Measurements from ENCODE around the gene GALNTL6.

The GALNTL6 gene

DNA sequence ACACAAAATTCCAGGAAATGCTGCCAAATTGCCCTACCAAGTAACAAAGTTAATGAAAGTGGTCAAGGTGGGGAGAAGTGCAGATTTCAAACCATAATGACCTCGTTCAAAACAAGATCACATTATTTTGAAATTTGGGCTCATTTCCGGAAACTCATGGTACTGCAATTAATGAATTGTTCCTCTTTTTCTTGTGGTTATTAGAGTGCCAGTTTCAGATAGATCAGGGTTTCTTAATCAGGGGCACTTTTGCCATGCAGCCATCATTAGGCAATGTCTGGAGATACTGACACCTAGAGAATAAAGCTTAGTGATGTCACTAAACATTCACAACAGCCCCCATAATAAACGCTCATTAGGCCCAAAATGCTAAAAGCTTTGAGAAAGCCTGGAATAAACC, 973.9 kb downstream of the GALNTL6 start:
- Histone ChIP-seq H3K9me3 (ENCODE audit: insufficient read depth, low read length) (no peaks in the 10 kb centered on the region), H3K4me2 (ENCODE audit: low read depth, low read length, poor library complexity, severe bottlenecking) (no peak overlapping the region), H2AFZ (ENCODE audit: low read depth, low read length, severe bottlenecking) (no peak overlapping the region), H3K27ac (ENCODE audit: low read depth, low read length) (no peak overlapping the region), H3K79me2 (ENCODE audit: insufficient read depth, low read length) (no peaks in the 10 kb centered on the region), H3K4me3 (ENCODE audit: insufficient read depth, low read length, poor library complexity, severe bottlenecking) (no peak overlapping the region), H3K36me3 (ENCODE audit: low read length) (no peaks in the 10 kb centered on the region), H4K20me1 (ENCODE audit: low read depth, low read length) (peaks cover 6% of the 10 kb centered on the region; the same call in 1 of the 2 replicates), H3F3A (ENCODE audit: insufficient read depth) (no peaks in the 10 kb centered on the region), H3K9me2 (replicated peaks; ENCODE audit: insufficient read depth, low read length) (no peaks in the 10 kb centered on the region), H3K27me3 (ENCODE audit: low read length) (no peaks in the 10 kb centered on the region), H3K9ac (ENCODE audit: low read length) (no peak overlapping the region)
- TF ChIP-seq EZH2phosphoT487 (conservative IDR thresholded peaks at IDR 0.05; ENCODE audit: low read length): no peak
- TF ChIP-seq, protein P1, sequence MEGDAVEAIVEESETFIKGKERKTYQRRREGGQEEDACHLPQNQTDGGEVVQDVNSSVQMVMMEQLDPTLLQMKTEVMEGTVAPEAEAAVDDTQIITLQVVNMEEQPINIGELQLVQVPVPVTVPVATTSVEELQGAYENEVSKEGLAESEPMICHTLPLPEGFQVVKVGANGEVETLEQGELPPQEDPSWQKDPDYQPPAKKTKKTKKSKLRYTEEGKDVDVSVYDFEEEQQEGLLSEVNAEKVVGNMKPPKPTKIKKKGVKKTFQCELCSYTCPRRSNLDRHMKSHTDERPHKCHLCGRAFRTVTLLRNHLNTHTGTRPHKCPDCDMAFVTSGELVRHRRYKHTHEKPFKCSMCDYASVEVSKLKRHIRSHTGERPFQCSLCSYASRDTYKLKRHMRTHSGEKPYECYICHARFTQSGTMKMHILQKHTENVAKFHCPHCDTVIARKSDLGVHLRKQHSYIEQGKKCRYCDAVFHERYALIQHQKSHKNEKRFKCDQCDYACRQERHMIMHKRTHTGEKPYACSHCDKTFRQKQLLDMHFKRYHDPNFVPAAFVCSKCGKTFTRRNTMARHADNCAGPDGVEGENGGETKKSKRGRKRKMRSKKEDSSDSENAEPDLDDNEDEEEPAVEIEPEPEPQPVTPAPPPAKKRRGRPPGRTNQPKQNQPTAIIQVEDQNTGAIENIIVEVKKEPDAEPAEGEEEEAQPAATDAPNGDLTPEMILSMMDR (IDR thresholded peaks at IDR 0.05; ENCODE audit: insufficient read depth, low read length, poor library complexity, severe bottlenecking): no peak

DNA sequence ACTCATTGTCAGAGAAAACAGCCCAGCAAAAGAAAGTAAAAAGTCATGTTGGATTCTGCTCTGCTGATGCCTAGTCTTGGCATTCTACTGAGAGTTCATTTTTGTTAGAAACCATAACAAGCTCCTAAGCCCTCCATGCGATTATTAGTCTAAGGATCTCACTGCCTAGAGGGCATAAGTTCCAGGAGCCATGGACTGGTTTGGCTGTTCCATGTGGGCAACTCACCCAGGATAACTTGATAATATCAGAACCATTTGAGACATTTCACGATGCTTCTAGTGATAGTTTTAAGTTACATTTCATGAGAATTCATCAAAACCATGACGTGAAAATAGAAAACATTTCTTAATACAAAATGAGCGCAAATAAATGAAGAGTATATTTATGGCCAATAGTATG, 978.6 kb downstream of the GALNTL6 start:
- Histone ChIP-seq H3K9ac (ENCODE audit: low read length) (no peak overlapping the region), H3K9me3 (ENCODE audit: insufficient read depth, low read length) (no peaks in the 10 kb centered on the region), H3K79me2 (ENCODE audit: insufficient read depth, low read length) (no peaks in the 10 kb centered on the region), H3K4me3 (ENCODE audit: insufficient read depth, low read length, poor library complexity, severe bottlenecking) (no peak overlapping the region), H2AFZ (ENCODE audit: low read depth, low read length, severe bottlenecking) (no peak overlapping the region), H3K4me2 (ENCODE audit: low read depth, low read length, poor library complexity, severe bottlenecking) (no peak overlapping the region), H3F3A (ENCODE audit: insufficient read depth) (no peaks in the 10 kb centered on the region), H3K27me3 (ENCODE audit: low read length) (no peaks in the 10 kb centered on the region), H3K36me3 (ENCODE audit: low read length) (no peaks in the 10 kb centered on the region), H4K20me1 (ENCODE audit: low read depth, low read length) (no peaks in the 10 kb centered on the region), H3K27ac (ENCODE audit: low read depth, low read length) (no peak overlapping the region), H3K9me2 (replicated peaks; ENCODE audit: insufficient read depth, low read length) (no peaks in the 10 kb centered on the region)
- TF ChIP-seq EZH2phosphoT487 (conservative IDR thresholded peaks at IDR 0.05; ENCODE audit: low read length): no peak
- TF ChIP-seq, protein P1 (IDR thresholded peaks at IDR 0.05; ENCODE audit: insufficient read depth, low read length, poor library complexity, severe bottlenecking): no peak

DNA sequence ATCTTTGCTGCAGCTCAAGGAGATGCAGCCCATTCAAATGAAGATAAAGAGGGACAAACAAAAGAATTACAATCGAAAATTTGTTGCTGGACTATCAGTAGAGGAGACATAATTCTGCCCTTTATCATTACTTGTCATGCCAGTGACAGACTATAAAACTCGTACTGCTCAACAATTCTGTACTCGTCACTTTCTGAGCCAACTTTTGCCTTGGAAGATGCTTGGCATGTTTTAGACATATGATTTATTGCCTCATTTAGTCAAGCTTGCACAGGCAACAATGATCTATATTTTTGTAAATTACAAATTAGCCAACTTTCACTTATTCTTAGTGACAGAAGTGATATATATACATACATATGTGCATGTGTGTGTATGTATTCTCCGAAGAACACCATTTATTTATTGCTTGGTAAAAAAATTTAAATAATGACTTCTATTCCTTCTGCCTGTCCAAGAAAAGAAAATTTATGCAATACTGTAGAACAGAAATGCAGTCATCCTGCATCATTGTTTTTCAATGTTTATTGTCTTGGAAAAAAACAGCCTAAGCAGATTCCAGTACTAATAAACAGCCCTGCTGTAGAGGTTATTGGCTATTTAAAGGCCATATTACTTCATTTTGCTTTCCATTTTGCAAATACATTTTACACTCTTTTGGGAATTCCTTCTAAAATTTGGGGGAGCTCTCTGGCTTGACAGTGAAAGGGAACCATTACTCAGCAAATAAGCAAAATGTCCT, 980.5 kb downstream of the GALNTL6 start:
- H3K27ac ChIP-seq (ENCODE audit: low read depth, low read length): no peak overlapping the region
- TF ChIP-seq EZH2phosphoT487 (conservative IDR thresholded peaks at IDR 0.05; ENCODE audit: low read length): no peak
- TF ChIP-seq, protein P1 (IDR thresholded peaks at IDR 0.05; ENCODE audit: insufficient read depth, low read length, poor library complexity, severe bottlenecking): no peak
- H3K9me3 ChIP-seq (ENCODE audit: insufficient read depth, low read length): no peaks in the 10 kb centered on the region
- no peaks in the 10 kb centered on the region for H3K9me2 ChIP-seq (replicated peaks; ENCODE audit: insufficient read depth, low read length)
- no peaks in the 10 kb centered on the region for H3K27me3 ChIP-seq (ENCODE audit: low read length)
- H3F3A ChIP-seq (ENCODE audit: insufficient read depth): no peaks in the 10 kb centered on the region
- H3K4me2 ChIP-seq (ENCODE audit: low read depth, low read length, poor library complexity, severe bottlenecking): no peak overlapping the region
- H3K4me3 ChIP-seq (ENCODE audit: insufficient read depth, low read length, poor library complexity, severe bottlenecking): no peak overlapping the region
- H2AFZ ChIP-seq (ENCODE audit: low read depth, low read length, severe bottlenecking): no peak overlapping the region
- H4K20me1 ChIP-seq (ENCODE audit: low read depth, low read length): no peaks in the 10 kb centered on the region
- no peaks in the 10 kb centered on the region for H3K79me2 ChIP-seq (ENCODE audit: insufficient read depth, low read length)
- H3K36me3 ChIP-seq (ENCODE audit: low read length): no peaks in the 10 kb centered on the region
- no peak overlapping the region for H3K9ac ChIP-seq (ENCODE audit: low read length)
